GM12873 (cell line): ENCODE measurements around the gene KCNK18.

Experiments
- CTCF ChIP-seq: IDR thresholded peaks from 2 replicates; pipeline ENCODE4 v1.5.1; 2012; ENCODE audit warnings: low read depth, mild to moderate bottlenecking, moderate library complexity, low read length, control low read depth; ENCODE audit not compliant: insufficient read depth; ENCODE audit errors: missing control alignments

KCNK18 gene

GRCh38 chr10:117197189-117197588, at the start of gene KCNK18:
TSS of gene KCNK18 (plus strand) at chr10:117197489. CDS start at chr10:117197489, 0 bp downstream.
- no peak for TF ChIP-seq CTCF

- TF ChIP-seq CTCF: no peak
These were observed 49.0 kb upstream of the KCNK18 start for GRCh38 chr10:117148284-117148683.

- no peak for TF ChIP-seq CTCF
These were observed 44.6 kb upstream of the KCNK18 start for GRCh38 chr10:117152668-117153067.

- TF ChIP-seq CTCF: no peak
These were observed 39.0 kb upstream of the KCNK18 start for GRCh38 chr10:117158297-117158696.

- TF ChIP-seq CTCF: no peak
These were observed 37.9 kb upstream of the KCNK18 start for GRCh38 chr10:117159390-117159789.

- no peak for TF ChIP-seq CTCF
These were observed 36.7 kb upstream of the KCNK18 start for GRCh38 chr10:117160567-117160966.

- TF ChIP-seq CTCF: no peak
These were observed 35.8 kb upstream of the KCNK18 start for GRCh38 chr10:117161386-117162033.
